HCT116 (cell line): ENCODE data around the gene GAB2. TPM values are rescaled to one million over a fixed set of nuclear protein-coding genes. Genes with fewer than 3 reads are reported as not detected.

Source experiments
- ATAC-seq: fragments of 200-7000 bp; cut with Tn5 transposase; 2 replicates; pipeline ENCODE4 v1.9.1; 2020; ENCODE audit warnings: mild to moderate bottlenecking, moderate library complexity
- BruUV-seq: library from RNA; stranded (reverse); fragments of 400-500 nt; replicated peaks from 2 replicates; lab custom pipeline; 2021; lab: Mats Ljungman, UMichigan
- CTCF ChIA-PET: fragments of 300-600 bp; sonication (Branson Sonifier 250); formaldehyde crosslinking; loops from one replicate; lab custom pipeline; 2021; ENCODE audit warnings: antibody characterized with exemption; lab: Charles Lee
- POLR2A ChIA-PET: fragments of 300-600, 350-600 bp; sonication (Branson Sonifier 250); formaldehyde crosslinking; loops from one replicate; lab custom pipeline; 2021; ENCODE audit warnings: antibody characterized with exemption; lab: Charles Lee
- RAD21 ChIA-PET, 2 experiments: fragments of 300-600 bp; sonication (Branson Sonifier 250); formaldehyde crosslinking; loops; one replicate each; lab custom pipeline; 2023; ENCODE audit warnings: low total read pairs in 2 of 2; ENCODE audit not compliant: uncharacterized antibody in 2 of 2, unreplicated experiment in 2 of 2, low non-redundant PET in 1 of 2; lab: Charles Lee
- DNase-seq: peaks from one replicate; pipeline ENCODE4 v3.0.0-alpha.2; 2010; ENCODE audit warnings: low read depth, low spot score
- H2AFZ ChIP-seq: fragments of 200-600 bp; shearing (Covaris generic), sonication (generic); 2 replicates; pipeline ENCODE4 v1.6.1; 2017; ENCODE audit warnings: low read depth, mixed run types, mixed read lengths, antibody characterized with exemption, low read length; ENCODE audit not compliant: poor library complexity, severe bottlenecking
- H3K27ac ChIP-seq: 2 replicates; pipeline ENCODE4 v1.5.1; 2012; ENCODE audit warnings: low read depth, low read length
- H3K27me3 ChIP-seq: fragments of 200-600 bp; sonication (generic); 2 replicates; pipeline ENCODE4 v1.6.1; 2016; ENCODE audit warnings: mixed run types, low read length, mixed read lengths; ENCODE audit not compliant: insufficient read depth
- H3K36me3 ChIP-seq, 2 experiments: fragments of 200-500 bp in 1 of 2; fragments of 200-600 bp in 1 of 2; sonication (Bioruptor generic) in 1 of 2; sonication (generic) in 1 of 2; 2 replicates each; pipeline versions ENCODE4 v1.5.1 to v1.6.1; 2014 to 2016; ENCODE audit warnings: low read length in 2 of 2, inconsistent platforms in 1 of 2, mixed read lengths in 1 of 2, mixed run types in 1 of 2; ENCODE audit not compliant: insufficient read depth in 2 of 2, control insufficient read depth in 1 of 2
- H3K4me1 ChIP-seq, 2 experiments: fragments of 200-600 bp in 1 of 2; sonication (generic) in 1 of 2; 2 replicates each; pipeline versions ENCODE4 v1.5.1 to v1.6.1; 2012 to 2017; ENCODE audit warnings: low read length in 2 of 2, inconsistent platforms in 1 of 2, mild to moderate bottlenecking in 1 of 2, mixed read lengths in 1 of 2, mixed run types in 1 of 2, moderate library complexity in 1 of 2; ENCODE audit not compliant: insufficient read depth in 2 of 2, control insufficient read depth in 1 of 2
- H3K4me2 ChIP-seq: fragments of 200-600 bp; sonication (generic); 2 replicates; pipeline ENCODE4 v1.6.1; 2017; ENCODE audit warnings: mixed run types, low read length, mixed read lengths
- H3K4me3 ChIP-seq, 2 experiments: fragments of 200-600 bp in 1 of 2; sonication (generic) in 1 of 2; replicated peaks in 1 of 2; 2 replicates each; pipeline ENCODE4 v1.5.1; 2011 to 2016; ENCODE audit warnings: low read length in 2 of 2, control low read depth in 1 of 2, low read depth in 1 of 2, mild to moderate bottlenecking in 1 of 2, mixed read lengths in 1 of 2, mixed run types in 1 of 2
- H3K79me2 ChIP-seq: fragments of 200-600 bp; sonication (generic); 2 replicates; pipeline ENCODE4 v1.6.1; 2017; ENCODE audit warnings: mild to moderate bottlenecking, mixed run types, low read length, moderate library complexity, mixed read lengths; ENCODE audit not compliant: insufficient read depth
- H3K9ac ChIP-seq: fragments of 200-600 bp; sonication (generic); 2 replicates; pipeline ENCODE4 v1.6.1; 2016; ENCODE audit warnings: low read length, mixed read lengths
- H3K9me2 ChIP-seq: fragments of 200-600 bp; sonication (generic), shearing (Covaris generic); 2 replicates; pipeline ENCODE4 v1.6.1; 2017; ENCODE audit warnings: mixed run types, mild to moderate bottlenecking, moderate library complexity; ENCODE audit not compliant: insufficient read depth
- H3K9me3 ChIP-seq, 2 experiments: fragments of 200-500 bp in 1 of 2; fragments of 200-600 bp in 1 of 2; sonication (Bioruptor generic) in 1 of 2; sonication (generic) in 1 of 2; 2 replicates each; pipeline ENCODE4 v1.6.1; 2014 to 2017; ENCODE audit warnings: low read length in 2 of 2, mixed read lengths in 2 of 2, inconsistent platforms in 1 of 2, low read depth in 1 of 2, mild to moderate bottlenecking in 1 of 2, mixed run types in 1 of 2, moderate library complexity in 1 of 2; ENCODE audit not compliant: control insufficient read depth in 1 of 2, insufficient read depth in 1 of 2
- H4K20me1 ChIP-seq: fragments of 200-600 bp; sonication (generic), shearing (Covaris generic); 2 replicates; pipeline ENCODE4 v1.6.1; 2017; ENCODE audit warnings: mixed run types, mild to moderate bottlenecking, moderate library complexity; ENCODE audit not compliant: insufficient read depth
- CEBPB ChIP-seq: IDR thresholded peaks from 2 replicates; pipeline ENCODE4 v1.6.1; 2012; ENCODE audit warnings: low read depth
- CTCF ChIP-seq, 3 experiments: fragments of 200-600 bp in 1 of 3; sonication (generic) in 1 of 3; IDR thresholded peaks in 2 of 3; conservative IDR thresholded peaks in 1 of 3; 2 replicates each; pipeline ENCODE4 v1.5.1; 2012 to 2017; ENCODE audit warnings: low read depth in 2 of 3, low read length in 2 of 3, antibody characterized with exemption in 1 of 3, borderline replicate concordance in 1 of 3, control low read depth in 1 of 3, mild to moderate bottlenecking in 1 of 3, mixed read lengths in 1 of 3, mixed run types in 1 of 3, moderate library complexity in 1 of 3; ENCODE audit not compliant: insufficient read depth in 1 of 3
- EZH2 ChIP-seq: fragments of 200-600 bp; sonication (generic); IDR thresholded peaks from 2 replicates; pipeline ENCODE4 v1.6.1; 2017; ENCODE audit warnings: antibody characterized with exemption, mixed run types
- FOSL1 ChIP-seq: IDR thresholded peaks from 2 replicates; pipeline ENCODE4 v1.6.1; 2012; ENCODE audit warnings: low read depth
- JUND ChIP-seq: IDR thresholded peaks from 2 replicates; pipeline ENCODE4 v1.6.1; 2012
- POLR2A ChIP-seq: IDR thresholded peaks from 2 replicates; pipeline ENCODE4 v1.7.0; 2011; ENCODE audit warnings: borderline replicate concordance; ENCODE audit not compliant: insufficient read depth, insufficient read length; ENCODE audit errors: extremely low read depth
- REST ChIP-seq: IDR thresholded peaks from 2 replicates; pipeline ENCODE4 v1.6.1; 2012; ENCODE audit warnings: low read depth
- SP1 ChIP-seq: IDR thresholded peaks from 2 replicates; pipeline ENCODE4 v1.6.1; 2012; ENCODE audit warnings: low read depth
- SRF ChIP-seq: IDR thresholded peaks from 2 replicates; pipeline ENCODE4 v1.6.1; 2012; ENCODE audit warnings: low read depth
- YY1 ChIP-seq: IDR thresholded peaks from 2 replicates; pipeline ENCODE4 v1.6.1; 2011; ENCODE audit warnings: low read length, low read depth, moderate library complexity, mild to moderate bottlenecking; ENCODE audit not compliant: insufficient replicate concordance; ENCODE audit errors: extremely low read depth
- ZBTB33 ChIP-seq: IDR thresholded peaks from 2 replicates; pipeline ENCODE4 v1.6.1; 2011; ENCODE audit warnings: mild to moderate bottlenecking, low read length, moderate library complexity; ENCODE audit not compliant: insufficient replicate concordance; ENCODE audit errors: extremely low read depth
- ZNF274 ChIP-seq: fragments of 200-500 bp; sonication (Bioruptor generic); IDR thresholded peaks from 2 replicates; pipeline ENCODE4 v1.6.1; 2014; ENCODE audit warnings: mild to moderate bottlenecking, low read depth, low read length, inconsistent platforms
- intact Hi-C: fragments of 100-400 bp; cut with micrococcal nuclease; formaldehyde crosslinking; loops from 2 replicates; pipeline ENCODE4 v1.10.0; 2022
- total RNA-seq: library from RNA; stranded (reverse); gene quantifications from one replicate; pipeline ENCODE4 v1.2.1, GENCODE V29; 2021; ENCODE audit not compliant: unreplicated experiment
- TF ChIP-seq, protein P1 (sequence below): IDR thresholded peaks from 2 replicates; pipeline ENCODE4 v1.6.1; 2012

The GAB2 gene
- total RNA-seq, 1 experiment from 2014 or later, result 1.9 TPM

GRCh38 chr11:78441956-78442355, 24.3 kb upstream of the GAB2 start:
- Histone ChIP-seq H3K27ac (no peak overlapping the region), H3K4me3 (no peak overlapping the region), H3K9me2 (no peaks in the 10 kb centered on the region), H3K4me1 (no peaks in the 10 kb centered on the region), H3K9me3 (no peaks in the 10 kb centered on the region), H3K36me3 (peaks cover 0 to 13% of the 10 kb centered on the region in 2 experiments; a peak in 3 of 4 replicates), H3K27me3 (no peaks in the 10 kb centered on the region), H2AFZ (no peak overlapping the region), H3K79me2 (no peaks in the 10 kb centered on the region), H3K9ac (no peak overlapping the region), H4K20me1 (no peaks in the 10 kb centered on the region), H3K4me2 (no peak overlapping the region)
- BruUV-seq, result no TSS peak
- TF ChIP-seq FOSL1 (no peak), SP1 (no peak), REST (no peak), ZNF274 (no peak), SRF (no peak), YY1 (no peak), POLR2A (no peak), CTCF (IDR thresholded peaks at IDR 0.05 in 2 of 3, conservative IDR thresholded peaks at IDR 0.05 in 1 of 3; ENCODE audit: borderline replicate concordance in 1 of 3, insufficient read depth in 1 of 3, low read depth in 2 of 3, low read length in 2 of 3) (no peak), ZBTB33 (no peak), EZH2 (no peak), JUND (no peak), CEBPB (no peak)
- TF ChIP-seq, protein P1, sequence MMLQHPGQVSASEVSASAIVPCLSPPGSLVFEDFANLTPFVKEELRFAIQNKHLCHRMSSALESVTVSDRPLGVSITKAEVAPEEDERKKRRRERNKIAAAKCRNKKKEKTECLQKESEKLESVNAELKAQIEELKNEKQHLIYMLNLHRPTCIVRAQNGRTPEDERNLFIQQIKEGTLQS, result no peak
- intact Hi-C loops, result no loop called here
- CTCF ChIA-PET, result interaction anchor here (2.1 kb wide), 1 partner anchor 10 kb away, joined by 7 read pairs; no protein-coding TSS in a partner anchor
- DNase-seq (no peak), ATAC-seq (no peak)
- POLR2A ChIA-PET, result no interaction called here
- RAD21 ChIA-PET, result no interaction called here
